ENCODE results near the gene DERA.

Gene DERA

GRCh38 chr12:16075887-16076286 lies 164.8 kb downstream of the DERA start:
- DNase-seq (ENCODE audit: low read depth): no peak

DNA sequence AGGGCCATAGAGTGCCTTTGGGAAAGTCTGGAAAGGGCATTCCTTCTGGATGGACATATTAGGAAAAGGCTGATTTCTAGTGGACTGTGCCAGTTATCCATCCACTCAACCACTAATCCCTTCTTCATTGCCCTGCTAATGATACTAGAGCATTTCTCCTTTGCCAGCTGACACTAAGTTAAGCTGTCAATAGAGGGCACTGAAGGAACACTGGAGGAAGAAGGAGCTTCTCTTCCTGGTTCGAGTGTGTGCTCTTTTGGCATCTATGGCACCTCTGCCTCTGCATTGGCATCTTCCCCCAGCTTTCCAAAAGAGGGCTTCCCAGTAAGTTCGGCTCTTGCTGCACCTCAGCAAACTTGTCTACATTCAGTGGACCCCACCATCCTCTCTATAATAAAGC lies 165.4 kb downstream of the DERA start:
- peak; percentile 26 for DNase-seq (ENCODE audit: low read depth)

GRCh38 chr12:16076970-16077522 lies 165.9 kb downstream of the DERA start:
- no peak for DNase-seq (ENCODE audit: low read depth)

- no peak for DNase-seq (ENCODE audit: low read depth)
Measured at GRCh38 chr12:16086462-16086861, 175.3 kb downstream of the DERA start.

GRCh38 chr12:16086942-16087341 lies 175.8 kb downstream of the DERA start:
- DNase-seq (ENCODE audit: low read depth): no peak

Data from amniotic epithelial cell (primary cell).